PC-3 (cell line): ENCODE results near the gene VSTM2B.

Experiments
- EZH2 ChIP-seq: fragments of 300-600 bp; sonication (generic); IDR thresholded peaks from one replicate; pipeline ENCODE4 v1.6.1; 2017; ENCODE audit warnings: antibody characterized with exemption, mild to moderate bottlenecking, low read length; ENCODE audit not compliant: unreplicated experiment
- EZH2phosphoT487 ChIP-seq: fragments of 300-600 bp; sonication (generic); IDR thresholded peaks from 2 replicates; pipeline ENCODE4 v1.6.1; 2018; ENCODE audit warnings: mild to moderate bottlenecking, antibody characterized with exemption, low read length, borderline replicate concordance
- TF ChIP-seq, protein P1 (sequence below): fragments of 300-600 bp; sonication (generic); conservative IDR thresholded peaks from 2 replicates; pipeline ENCODE4 v1.5.1; 2017; ENCODE audit warnings: antibody characterized with exemption, low read depth, mild to moderate bottlenecking, low read length

GRCh38 chr19:29503140-29503758 is 22.5 kb upstream of the VSTM2B start:
- no peak for TF ChIP-seq EZH2phosphoT487
- TF ChIP-seq, protein P1, sequence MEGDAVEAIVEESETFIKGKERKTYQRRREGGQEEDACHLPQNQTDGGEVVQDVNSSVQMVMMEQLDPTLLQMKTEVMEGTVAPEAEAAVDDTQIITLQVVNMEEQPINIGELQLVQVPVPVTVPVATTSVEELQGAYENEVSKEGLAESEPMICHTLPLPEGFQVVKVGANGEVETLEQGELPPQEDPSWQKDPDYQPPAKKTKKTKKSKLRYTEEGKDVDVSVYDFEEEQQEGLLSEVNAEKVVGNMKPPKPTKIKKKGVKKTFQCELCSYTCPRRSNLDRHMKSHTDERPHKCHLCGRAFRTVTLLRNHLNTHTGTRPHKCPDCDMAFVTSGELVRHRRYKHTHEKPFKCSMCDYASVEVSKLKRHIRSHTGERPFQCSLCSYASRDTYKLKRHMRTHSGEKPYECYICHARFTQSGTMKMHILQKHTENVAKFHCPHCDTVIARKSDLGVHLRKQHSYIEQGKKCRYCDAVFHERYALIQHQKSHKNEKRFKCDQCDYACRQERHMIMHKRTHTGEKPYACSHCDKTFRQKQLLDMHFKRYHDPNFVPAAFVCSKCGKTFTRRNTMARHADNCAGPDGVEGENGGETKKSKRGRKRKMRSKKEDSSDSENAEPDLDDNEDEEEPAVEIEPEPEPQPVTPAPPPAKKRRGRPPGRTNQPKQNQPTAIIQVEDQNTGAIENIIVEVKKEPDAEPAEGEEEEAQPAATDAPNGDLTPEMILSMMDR = no peak
- no peak for TF ChIP-seq EZH2
